ENCODE results near the gene MGMT.

Gene MGMT

GRCh38 chr10:129809841-129810240 lies 342.8 kb downstream of the MGMT start:
- Histone ChIP-seq H3K9me3 (replicated peaks; ENCODE audit: insufficient read depth, low read length) (no peaks in the 10 kb centered on the region), H3K36me3 (replicated peaks; ENCODE audit: insufficient read depth, low read length) (no peaks in the 10 kb centered on the region), H3K27ac (ENCODE audit: low read length) (no peak overlapping the region), H3K9ac (ENCODE audit: low read length) (no peak overlapping the region), H4K20me1 (ENCODE audit: insufficient read depth, low read length) (no peaks in the 10 kb centered on the region), H3K4me1 (ENCODE audit: low read length) (no peaks in the 10 kb centered on the region), H3K27me3 (replicated peaks; ENCODE audit: insufficient read depth, low read length) (no peaks in the 10 kb centered on the region), H3K4me2 (ENCODE audit: low read depth, low read length) (no peak overlapping the region), H3K9me2 (replicated peaks; ENCODE audit: insufficient read depth, low read length) (no peaks in the 10 kb centered on the region), H3K79me2 (ENCODE audit: low read length) (no peaks in the 10 kb centered on the region), H3F3A (ENCODE audit: insufficient read depth, low read length) (no peaks in the 10 kb centered on the region), H3K4me3 (ENCODE audit: low read length) (no peak overlapping the region), H2AFZ (ENCODE audit: low read length) (no peak overlapping the region)
- no peak for DNase-seq
- TF ChIP-seq EZH2phosphoT487 (IDR thresholded peaks at IDR 0.05; ENCODE audit: low read length) (no peak), CTCF (IDR thresholded peaks at IDR 0.05; ENCODE audit: low read length) (no peak), EZH2 (optimal IDR thresholded peaks at IDR 0.05; ENCODE audit: low read depth, low read length) (no peak)

- no peaks in the 10 kb centered on the region for H3K27me3 ChIP-seq (replicated peaks; ENCODE audit: insufficient read depth, low read length)
- no peaks in the 10 kb centered on the region for H3K9me3 ChIP-seq (replicated peaks; ENCODE audit: insufficient read depth, low read length)
- no peak overlapping the region for H3K9ac ChIP-seq (ENCODE audit: low read length)
- H4K20me1 ChIP-seq (ENCODE audit: insufficient read depth, low read length) = no peaks in the 10 kb centered on the region
- H3K79me2 ChIP-seq (ENCODE audit: low read length) = no peaks in the 10 kb centered on the region
- no peak for DNase-seq
- H3F3A ChIP-seq (ENCODE audit: insufficient read depth, low read length) = no peaks in the 10 kb centered on the region
- H3K4me1 ChIP-seq (ENCODE audit: low read length) = no peaks in the 10 kb centered on the region
- H3K4me2 ChIP-seq (ENCODE audit: low read depth, low read length) = no peak overlapping the region
- no peak overlapping the region for H3K27ac ChIP-seq (ENCODE audit: low read length)
- TF ChIP-seq EZH2phosphoT487 (IDR thresholded peaks at IDR 0.05; ENCODE audit: low read length) (no peak), CTCF (IDR thresholded peaks at IDR 0.05; ENCODE audit: low read length) (no peak), EZH2 (optimal IDR thresholded peaks at IDR 0.05; ENCODE audit: low read depth, low read length) (no peak)
- H3K9me2 ChIP-seq (replicated peaks; ENCODE audit: insufficient read depth, low read length) = no peaks in the 10 kb centered on the region
- H3K36me3 ChIP-seq (replicated peaks; ENCODE audit: insufficient read depth, low read length) = no peaks in the 10 kb centered on the region
- H3K4me3 ChIP-seq (ENCODE audit: low read length) = no peak overlapping the region
- no peak overlapping the region for H2AFZ ChIP-seq (ENCODE audit: low read length)
Observed at GRCh38 chr10:129811208-129811607, 344.2 kb downstream of the MGMT start.

DNA sequence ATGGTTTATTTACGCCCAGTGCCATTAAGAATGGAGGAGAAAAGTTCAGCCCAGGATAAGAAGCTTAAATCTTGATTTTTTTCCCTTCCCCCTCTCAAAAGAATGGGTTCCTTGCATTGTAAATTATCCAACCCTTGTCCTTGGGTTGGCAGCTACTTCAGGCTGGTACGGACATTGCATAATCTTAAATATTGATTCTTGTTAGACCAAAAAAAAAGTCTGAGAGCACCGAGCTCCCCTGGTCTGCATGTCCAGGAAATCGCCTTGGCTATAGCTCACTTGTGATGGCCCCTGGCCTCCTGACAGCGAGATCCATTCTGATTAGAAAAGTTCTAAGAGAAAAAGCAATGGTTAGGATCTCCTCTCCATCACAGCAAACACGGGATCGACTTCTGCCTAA lies 345.4 kb downstream of the MGMT start:
- Histone ChIP-seq H3F3A (ENCODE audit: insufficient read depth, low read length) (no peaks in the 10 kb centered on the region), H3K9me3 (replicated peaks; ENCODE audit: insufficient read depth, low read length) (no peaks in the 10 kb centered on the region), H3K36me3 (replicated peaks; ENCODE audit: insufficient read depth, low read length) (no peaks in the 10 kb centered on the region), H4K20me1 (ENCODE audit: insufficient read depth, low read length) (no peaks in the 10 kb centered on the region), H3K27me3 (replicated peaks; ENCODE audit: insufficient read depth, low read length) (no peaks in the 10 kb centered on the region), H3K4me2 (ENCODE audit: low read depth, low read length) (no peak overlapping the region), H3K79me2 (ENCODE audit: low read length) (no peaks in the 10 kb centered on the region), H3K4me1 (ENCODE audit: low read length) (no peaks in the 10 kb centered on the region), H3K4me3 (ENCODE audit: low read length) (no peak overlapping the region), H3K27ac (ENCODE audit: low read length) (no peak overlapping the region), H3K9me2 (replicated peaks; ENCODE audit: insufficient read depth, low read length) (no peaks in the 10 kb centered on the region), H3K9ac (ENCODE audit: low read length) (no peak overlapping the region), H2AFZ (ENCODE audit: low read length) (no peak overlapping the region)
- DNase-seq = no peak
- no peak for TF ChIP-seq EZH2phosphoT487 (IDR thresholded peaks at IDR 0.05; ENCODE audit: low read length)
- TF ChIP-seq CTCF (IDR thresholded peaks at IDR 0.05; ENCODE audit: low read length) = no peak
